HepG2 (cell line): ENCODE results near the gene AHRR. TPM values are rescaled to one million over a fixed set of nuclear protein-coding genes. Genes with fewer than 3 reads are reported as not detected.

ENCODE experiments used
- ATAC-seq: fragments of 200-7000 bp; cut with Tn5 transposase; 3 replicates; pipeline ENCODE4 v1.9.1; 2020; ENCODE audit warnings: mild to moderate bottlenecking, moderate library complexity
- BruUV-seq: library from RNA; stranded (reverse); fragments of 400-500 nt; replicated peaks from 2 replicates; lab custom pipeline; 2021; lab: Mats Ljungman, UMichigan
- CTCF ChIA-PET: fragments of 300-600 bp; formaldehyde crosslinking; extraction: SDS; loops from one replicate; lab custom pipeline; 2021; ENCODE audit warnings: low total read pairs, inconsistent platforms, low intra/inter-chr PET ratio; lab: Yijun Ruan, JAX
- POLR2A ChIA-PET: fragments of 350-600 bp; sonication (Branson Sonifier 250); formaldehyde crosslinking; loops from one replicate; lab custom pipeline; 2020; ENCODE audit warnings: antibody characterized with exemption, inconsistent platforms; lab: Yijun Ruan, JAX
- DNase-seq: peaks from one replicate; pipeline ENCODE4 v3.0.0-alpha.2; 2015; ENCODE audit warnings: low spot score
- FAIRE-seq: peaks from 3 replicates; lab custom pipeline; 2011; peaks lifted over from hg19 to GRCh38; lab: Jason Lieb, UNC
- H2AFZ ChIP-seq: one replicate; pipeline ENCODE4 v1.6.1; 2011; ENCODE audit warnings: low read length, inconsistent platforms
- H3K27ac ChIP-seq: fragments of 300-600 bp; 3 replicates; pipeline ENCODE4 v1.8.0; 2011; ENCODE audit warnings: mixed run types, mild to moderate bottlenecking, mixed read lengths, low read length, inconsistent platforms; ENCODE audit not compliant: insufficient read depth; ENCODE audit errors: extremely low read length
- H3K27me3 ChIP-seq, 2 experiments: fragments of 200-600 bp in 1 of 2; 2 replicates in 1 of 2; 3 replicates in 1 of 2; pipeline versions ENCODE4 v1.6.0 to v1.8.0; 2011; ENCODE audit warnings: low read length in 2 of 2, mild to moderate bottlenecking in 2 of 2, moderate library complexity in 2 of 2, inconsistent platforms in 1 of 2; ENCODE audit not compliant: insufficient read depth in 2 of 2, control insufficient read depth in 1 of 2
- H3K36me3 ChIP-seq, 2 experiments: fragments of 200-600 bp in 1 of 2; replicated peaks in 1 of 2; 2 replicates in 1 of 2; 3 replicates in 1 of 2; pipeline versions ENCODE4 v1.5.1 to v1.8.0; 2011; ENCODE audit warnings: low read length in 2 of 2, inconsistent platforms in 1 of 2; ENCODE audit not compliant: insufficient read depth in 2 of 2, control insufficient read depth in 1 of 2
- H3K4me1 ChIP-seq: 2 replicates; pipeline ENCODE4 v1.5.1; 2012; ENCODE audit warnings: low read length, inconsistent platforms; ENCODE audit not compliant: insufficient read depth
- H3K4me2 ChIP-seq: 2 replicates; pipeline ENCODE4 v1.6.0; 2011; ENCODE audit warnings: low read depth, low read length, inconsistent platforms
- H3K4me3 ChIP-seq, 3 experiments: fragments of 200-600 bp in 1 of 3; sonication (generic), shearing (Covaris generic) in 1 of 3; replicated peaks in 1 of 3; 2 replicates each; pipeline ENCODE4 v1.5.1; 2011 to 2016; ENCODE audit warnings: low read length in 3 of 3, inconsistent platforms in 2 of 3, low read depth in 2 of 3, mild to moderate bottlenecking in 2 of 3, control low read depth in 1 of 3, mixed read lengths in 1 of 3; ENCODE audit not compliant: insufficient read depth in 1 of 3
- H3K79me2 ChIP-seq: one replicate; pipeline ENCODE4 v1.6.1; 2011; ENCODE audit warnings: low read length, inconsistent platforms; ENCODE audit not compliant: insufficient read depth
- H3K9ac ChIP-seq: 2 replicates; pipeline ENCODE4 v1.6.0; 2011; ENCODE audit warnings: mild to moderate bottlenecking, low read depth, low read length, inconsistent platforms; ENCODE audit not compliant: insufficient read depth
- H3K9me3 ChIP-seq: 2 replicates; pipeline ENCODE4 v1.5.1; 2012; ENCODE audit warnings: mild to moderate bottlenecking, low read length
- H4K20me1 ChIP-seq: 2 replicates; pipeline ENCODE4 v1.6.0; 2011; ENCODE audit warnings: inconsistent platforms, mild to moderate bottlenecking, low read length, moderate library complexity; ENCODE audit not compliant: insufficient read depth
- CREB1 ChIP-seq, 2 experiments: fragments of 450-650 bp in 1 of 2; IDR thresholded peaks; 2 replicates each; pipeline ENCODE4 v1.6.1; 2016 to 2017; ENCODE audit warnings: control low read depth in 1 of 2, mild to moderate bottlenecking in 1 of 2, missing compliant biosample characterization in 1 of 2, missing genetic modification characterization in 1 of 2
- GLI4 ChIP-seq: sonication (generic); formaldehyde crosslinking; IDR thresholded peaks from 2 replicates; pipeline ENCODE4 v1.5.1; 2020; ENCODE audit warnings: missing genetic modification reagents, mild to moderate bottlenecking, moderate library complexity, borderline replicate concordance
- HDAC1 ChIP-seq: sonication (generic); formaldehyde crosslinking; IDR thresholded peaks from 2 replicates; pipeline ENCODE4 v1.5.1; 2020; ENCODE audit warnings: mild to moderate bottlenecking, missing genetic modification reagents
- KLF15 ChIP-seq: sonication (generic); formaldehyde crosslinking; IDR thresholded peaks from 2 replicates; pipeline ENCODE4 v1.8.1; 2023; ENCODE audit warnings: borderline replicate concordance, mild to moderate bottlenecking, inconsistent platforms, missing genetic modification reagents, mixed read lengths
- NFIB ChIP-seq: sonication (generic); formaldehyde crosslinking; IDR thresholded peaks from 2 replicates; pipeline ENCODE4 v1.9.0; 2021; ENCODE audit warnings: missing genetic modification reagents, mild to moderate bottlenecking, borderline replicate concordance
- ZNF350 ChIP-seq: sonication (generic); formaldehyde crosslinking; IDR thresholded peaks from 2 replicates; pipeline ENCODE4 v1.4.0; 2020; ENCODE audit warnings: mild to moderate bottlenecking, low read depth, missing genetic modification reagents, borderline replicate concordance
- ZNF431 ChIP-seq: sonication (generic); formaldehyde crosslinking; IDR thresholded peaks from 2 replicates; pipeline ENCODE4 v1.9.0; 2022; ENCODE audit warnings: missing genetic modification reagents, low read depth, mild to moderate bottlenecking, borderline replicate concordance
- ZNF720 ChIP-seq: sonication (generic); formaldehyde crosslinking; IDR thresholded peaks from 2 replicates; pipeline ENCODE4 v1.4.0; 2020; ENCODE audit warnings: missing genetic modification reagents
- WGBS: methylation state at CpG from one replicate; pipeline ENCODE4 v1.1.6; 2017; ENCODE audit warnings: low lambda C conversion rate; 5-methylcytosine and 5-hydroxymethylcytosine counted together
- in situ Hi-C: cut with HindIII; loops from 2 replicates; pipeline ENCODE4 v1.10.0; 2017; ENCODE audit warnings: low pct_unique_long_range_greater_than_20kb; ENCODE audit not compliant: extremely low pct_ligation_motif_present
- intact Hi-C: fragments of 100-400 bp; cut with micrococcal nuclease; formaldehyde crosslinking; loops from one replicate; pipeline ENCODE4 v1.10.0; 2022; ENCODE audit not compliant: unreplicated experiment
- polyA plus RNA-seq, 8 experiments: library from polyadenylated mRNA; depleted of rRNA in 3 of 8; stranded (reverse) in 7 of 8; unstranded in 1 of 8; fragments of >200 nt; fragmentation: Illumina TruSeq in 4 of 8; extraction: Trizol in 4 of 8; gene quantifications; 2 replicates each; pipeline versions ENCODE4 v1.2.1 to v1.2.3, GENCODE V29; 2011 to 2016; ENCODE audit warnings: low read depth in 4 of 8, missing spikeins in 1 of 8, mixed read lengths in 1 of 8; ENCODE audit not compliant: insufficient read depth in 1 of 8
- total RNA-seq, 5 experiments: library from RNA; depleted of rRNA; stranded (reverse); fragments of >200 nt; fragmentation: Illumina TruSeq; extraction: Trizol; gene quantifications; 2 replicates each; pipeline ENCODE4 v1.2.3, GENCODE V29; 2016; ENCODE audit warnings: low read depth in 1 of 5
- TF ChIP-seq, protein P1 (sequence below): sonication (generic); formaldehyde crosslinking; IDR thresholded peaks from 2 replicates; pipeline ENCODE4 v1.8.1; 2023; ENCODE audit warnings: missing genetic modification reagents, inconsistent platforms, borderline replicate concordance
- TF ChIP-seq, protein P2 (sequence below): IDR thresholded peaks from 2 replicates; pipeline ENCODE4 v1.6.1; 2018; ENCODE audit warnings: missing genetic modification reagents

Gene AHRR
- total and polyA plus RNA-seq, 2 of the 13 experiments (the other 11 are each of a cell fraction or from before 2014, with no cell fraction given) = 0.28 to 0.35 TPM

DNA sequence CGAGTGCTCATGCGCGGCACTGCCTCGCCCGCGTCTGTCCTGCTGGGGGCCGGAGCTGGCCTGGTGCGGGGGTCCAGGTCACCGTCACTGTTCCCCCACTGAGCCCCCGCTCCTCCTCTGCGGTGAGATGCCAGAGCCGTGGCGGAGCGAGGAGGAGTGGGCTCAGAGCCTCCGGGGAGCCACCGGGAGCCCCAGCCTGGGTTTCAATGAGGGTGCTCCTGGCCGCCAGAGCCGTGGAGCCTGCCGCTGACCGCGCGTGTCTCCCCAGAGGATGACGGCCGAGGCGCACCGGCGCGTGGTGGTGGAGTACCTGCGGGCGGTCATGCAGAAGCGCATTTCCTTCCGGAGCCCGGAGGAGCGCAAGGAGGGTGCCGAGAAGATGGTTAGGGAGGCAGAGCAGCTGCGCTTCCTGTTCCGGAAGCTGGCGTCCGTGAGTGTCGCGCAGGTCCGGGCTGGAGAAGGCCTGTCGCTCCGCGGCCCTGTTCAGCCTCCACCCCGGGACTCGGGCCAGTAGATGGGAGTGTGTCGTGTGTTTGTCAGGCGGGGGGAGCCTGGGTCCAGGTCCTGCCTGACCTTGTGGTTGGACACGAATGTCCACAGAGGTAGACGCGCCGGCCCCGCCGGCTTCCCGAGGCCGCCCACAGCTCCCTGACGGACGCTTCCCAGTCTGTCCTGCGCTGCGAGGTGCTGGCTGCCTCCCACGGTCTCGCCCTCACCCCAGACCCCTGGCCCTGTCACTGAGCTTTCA lies 143.5 kb downstream of the AHRR start:
- Histone ChIP-seq H3K4me3 (no peak overlapping the region), H3K27ac (no peak overlapping the region), H3K4me2 (no peak overlapping the region), H3K27me3 (no peaks in the 10 kb centered on the region), H3K9ac (no peak overlapping the region), H3K4me1 (no peaks in the 10 kb centered on the region), H3K36me3 (peaks cover 7 to 20% of the 10 kb centered on the region in 2 experiments; a peak in 3 of 5 replicates), H2AFZ (no peak overlapping the region), H4K20me1 (no peaks in the 10 kb centered on the region), H3K79me2 (no peaks in the 10 kb centered on the region), H3K9me3 (no peaks in the 10 kb centered on the region)
- no TSS peak for BruUV-seq
- no peak for FAIRE-seq
- intact Hi-C loops = no loop called here
- DNase-seq = no peak
- ATAC-seq = no peak
- ChIA-PET CTCF (no interaction called here), POLR2A (no interaction called here)
- no peak for TF ChIP-seq ZNF720 (CRISPR knock-in tag)
- 97% methylated on average over 57 of the region's 63 CpGs for WGBS
- in situ Hi-C loops = no loop called here

DNA sequence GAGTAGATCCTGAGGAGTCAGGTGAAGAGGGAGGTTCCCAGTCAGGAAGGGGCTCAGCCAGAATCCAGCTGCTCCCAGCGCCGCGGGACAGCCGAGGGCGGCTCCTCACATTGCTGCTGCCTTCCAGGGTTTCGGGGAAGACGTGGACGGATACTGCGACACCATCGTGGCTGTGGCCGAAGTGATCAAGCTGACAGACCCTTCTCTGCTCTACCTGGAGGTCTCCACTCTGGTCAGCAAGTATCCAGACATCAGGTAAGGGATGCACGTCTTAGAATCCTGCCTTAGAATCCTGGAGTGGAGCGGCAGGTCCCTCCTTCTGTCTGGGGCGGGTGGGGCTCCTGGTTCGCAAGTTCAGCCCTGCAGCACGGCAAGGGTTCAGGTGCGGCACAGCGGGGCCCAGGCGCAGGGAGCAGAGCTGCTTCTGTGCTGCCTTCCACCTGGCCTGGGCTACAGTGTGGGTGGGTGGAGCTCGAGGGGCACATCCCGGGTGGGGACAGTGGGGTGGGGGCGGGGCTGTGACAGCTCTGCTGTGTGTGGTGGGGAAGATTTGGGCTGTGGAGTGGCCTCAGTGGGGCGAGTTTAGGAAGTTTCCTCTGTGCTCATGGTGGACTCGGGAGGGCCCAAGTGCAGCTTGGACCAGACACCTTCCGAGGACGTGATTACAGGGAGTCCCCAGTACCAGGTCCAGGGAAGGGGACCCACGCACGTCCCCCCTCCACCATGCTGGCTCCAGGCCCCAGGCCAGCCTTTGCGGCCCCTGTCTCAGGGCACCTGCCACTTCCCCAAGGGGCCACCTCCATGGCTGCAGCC lies 144.3 kb downstream of the AHRR start:
- Histone ChIP-seq H2AFZ (no peak overlapping the region), H3K79me2 (no peaks in the 10 kb centered on the region), H3K27me3 (no peaks in the 10 kb centered on the region), H3K27ac (no peak overlapping the region), H4K20me1 (no peaks in the 10 kb centered on the region), H3K4me1 (peaks cover 2% of the 10 kb centered on the region), H3K4me2 (no peak overlapping the region), H3K36me3 (peaks cover 5 to 16% of the 10 kb centered on the region in 2 experiments; a peak in 3 of 5 replicates), H3K9me3 (no peaks in the 10 kb centered on the region), H3K4me3 (no peak overlapping the region), H3K9ac (no peak overlapping the region)
- CTCF ChIA-PET = no interaction called here
- no TSS peak for BruUV-seq
- POLR2A ChIA-PET = no interaction called here
- ATAC-seq (no peak; the same call in 2 of the 3 replicates), FAIRE-seq (no peak), DNase-seq (no peak)
- WGBS = 96% methylated on average over 18 of the region's 29 CpGs
- intact Hi-C loops (no loop called here), in situ Hi-C loops (no loop called here)
- no peak for TF ChIP-seq HDAC1 (CRISPR knock-in tag)
- no peak for TF ChIP-seq ZNF431 (CRISPR knock-in tag)
- TF ChIP-seq, protein P1, sequence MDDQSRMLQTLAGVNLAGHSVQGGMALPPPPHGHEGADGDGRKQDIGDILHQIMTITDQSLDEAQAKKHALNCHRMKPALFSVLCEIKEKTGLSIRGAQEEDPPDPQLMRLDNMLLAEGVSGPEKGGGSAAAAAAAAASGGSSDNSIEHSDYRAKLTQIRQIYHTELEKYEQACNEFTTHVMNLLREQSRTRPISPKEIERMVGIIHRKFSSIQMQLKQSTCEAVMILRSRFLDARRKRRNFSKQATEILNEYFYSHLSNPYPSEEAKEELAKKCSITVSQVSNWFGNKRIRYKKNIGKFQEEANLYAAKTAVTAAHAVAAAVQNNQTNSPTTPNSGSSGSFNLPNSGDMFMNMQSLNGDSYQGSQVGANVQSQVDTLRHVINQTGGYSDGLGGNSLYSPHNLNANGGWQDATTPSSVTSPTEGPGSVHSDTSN (CRISPR knock-in tag) = no peak
- no peak for TF ChIP-seq KLF15 (CRISPR knock-in tag)
- TF ChIP-seq ZNF350 (CRISPR knock-in tag) = no peak
- TF ChIP-seq GLI4 = no peak
- no peak for TF ChIP-seq NFIB (CRISPR knock-in tag)
- TF ChIP-seq, protein P2, sequence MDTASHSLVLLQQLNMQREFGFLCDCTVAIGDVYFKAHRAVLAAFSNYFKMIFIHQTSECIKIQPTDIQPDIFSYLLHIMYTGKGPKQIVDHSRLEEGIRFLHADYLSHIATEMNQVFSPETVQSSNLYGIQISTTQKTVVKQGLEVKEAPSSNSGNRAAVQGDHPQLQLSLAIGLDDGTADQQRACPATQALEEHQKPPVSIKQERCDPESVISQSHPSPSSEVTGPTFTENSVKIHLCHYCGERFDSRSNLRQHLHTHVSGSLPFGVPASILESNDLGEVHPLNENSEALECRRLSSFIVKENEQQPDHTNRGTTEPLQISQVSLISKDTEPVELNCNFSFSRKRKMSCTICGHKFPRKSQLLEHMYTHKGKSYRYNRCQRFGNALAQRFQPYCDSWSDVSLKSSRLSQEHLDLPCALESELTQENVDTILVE (CRISPR knock-in tag) = no peak
- TF ChIP-seq CREB1 (IDR thresholded peaks at IDR 0.05) = no peak
- no peak for TF ChIP-seq CREB1 (CRISPR knock-in tag; IDR thresholded peaks at IDR 0.05)
